OCI-LY1 (cell line): ENCODE data around the gene ADCY9.
"Not testable (repeated sequence)": the region's sequence is repeated elsewhere in the genome, so short reads cannot be mapped to it uniquely, and the experiment has no call there.

ENCODE experiments used
- CTCF ChIP-seq: fragments of 200-600 bp; sonication (generic), shearing (Covaris generic); IDR thresholded peaks from 2 replicates; pipeline ENCODE4 v1.5.1; 2017; ENCODE audit warnings: mild to moderate bottlenecking, antibody characterized with exemption, low read length, moderate library complexity, mixed read lengths
- EZH2 ChIP-seq: fragments of 200-600 bp; sonication (generic), shearing (Covaris generic); IDR thresholded peaks from 2 replicates; pipeline ENCODE4 v1.8.0; 2017; ENCODE audit warnings: borderline replicate concordance, mixed run types, mild to moderate bottlenecking, antibody characterized with exemption, low read length, moderate library complexity, mixed read lengths

GRCh38 chr16:4156503-4156902, 40.3 kb upstream of the ADCY9 start:
- not testable (repeated sequence) for TF ChIP-seq CTCF, EZH2
